HG03521 (cell line): Measurements from ENCODE around the gene CAMTA1.

Source experiments
- ATAC-seq: cut with Tn5 transposase; IDR thresholded peaks from one replicate; pipeline ENCODE4 v1.9.1; 2021; ENCODE audit warnings: mild to moderate bottlenecking, moderate library complexity; ENCODE audit not compliant: unreplicated experiment

Gene CAMTA1

DNA sequence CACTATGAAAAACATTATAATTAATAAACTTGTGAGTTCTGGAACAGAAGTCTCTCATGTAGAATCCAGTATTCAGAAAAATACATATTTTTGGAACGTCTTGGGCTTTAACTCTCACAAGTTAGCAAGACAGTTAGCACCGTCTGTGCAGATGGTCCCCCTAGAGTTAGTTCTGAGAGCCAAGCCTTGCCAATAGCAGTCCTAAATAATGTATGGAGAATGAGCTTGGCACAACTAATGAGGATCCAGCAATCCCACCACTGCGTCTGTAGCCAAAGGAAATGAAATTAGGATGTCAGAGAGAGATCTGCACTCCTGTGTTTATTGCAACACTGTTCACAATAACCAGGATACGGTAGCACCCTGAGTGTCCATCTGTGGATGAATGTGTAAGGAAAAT is 931.3 kb downstream of the CAMTA1 start:
- no peak for ATAC-seq

DNA sequence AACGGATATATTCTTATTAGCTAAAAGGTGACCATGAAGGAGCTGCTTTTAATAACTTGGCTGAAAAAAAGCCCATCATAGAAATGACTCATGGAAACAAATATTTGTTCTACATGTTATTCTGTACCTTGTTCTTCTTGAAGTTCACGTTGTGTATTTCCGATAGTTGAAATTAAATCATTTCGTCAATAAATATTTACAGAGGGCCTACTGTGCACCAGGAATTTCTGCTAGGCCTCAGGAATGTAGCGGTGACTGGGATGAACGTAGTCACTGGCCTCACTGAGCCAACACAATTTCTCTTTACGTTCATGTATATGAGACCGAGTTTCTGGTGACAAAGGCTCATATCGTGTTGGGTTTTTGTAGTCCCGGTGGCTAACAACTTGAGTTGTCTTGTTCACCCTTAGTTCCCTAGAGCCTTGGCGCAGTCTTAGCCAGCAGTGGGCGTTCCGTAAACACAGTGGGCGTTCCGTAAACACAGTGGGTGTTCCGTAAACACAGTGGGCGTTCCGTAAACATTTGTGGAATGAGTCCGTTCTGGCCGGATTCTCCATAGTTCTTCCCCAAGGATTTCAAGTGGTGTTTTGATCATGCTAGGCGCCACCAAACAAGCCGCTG is 932.6 kb downstream of the CAMTA1 start:
- no peak for ATAC-seq

DNA sequence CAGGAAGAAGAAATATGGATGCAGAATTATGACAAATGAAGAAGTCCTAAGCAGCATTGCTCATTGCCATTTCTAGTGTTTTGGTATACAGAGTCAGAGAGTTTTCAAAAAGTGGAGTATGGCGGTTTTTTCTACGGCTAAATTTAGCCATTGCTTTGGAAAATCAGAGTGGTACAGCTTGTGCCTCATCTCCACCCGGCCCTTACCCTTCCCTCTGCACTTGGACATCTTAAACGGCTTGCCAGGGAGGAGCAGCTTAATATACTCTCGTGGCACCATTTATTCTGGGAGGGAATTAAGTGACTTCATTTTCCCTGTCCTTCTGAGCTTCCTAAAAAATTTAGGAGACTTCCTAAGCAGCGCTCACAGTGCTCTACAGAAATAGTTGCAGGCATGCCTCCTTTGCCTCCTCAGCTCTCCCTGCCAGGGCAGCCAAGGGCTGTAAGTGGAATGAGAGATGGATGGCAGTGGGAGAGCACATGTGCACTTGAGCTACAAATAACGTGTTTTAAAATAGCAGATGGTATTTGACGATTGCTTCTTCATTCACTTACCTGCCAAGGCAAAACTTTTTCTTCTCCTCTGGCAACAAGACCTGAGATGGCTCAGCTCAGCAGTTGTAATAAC is 934.3 kb downstream of the CAMTA1 start:
- ATAC-seq = no peak

DNA sequence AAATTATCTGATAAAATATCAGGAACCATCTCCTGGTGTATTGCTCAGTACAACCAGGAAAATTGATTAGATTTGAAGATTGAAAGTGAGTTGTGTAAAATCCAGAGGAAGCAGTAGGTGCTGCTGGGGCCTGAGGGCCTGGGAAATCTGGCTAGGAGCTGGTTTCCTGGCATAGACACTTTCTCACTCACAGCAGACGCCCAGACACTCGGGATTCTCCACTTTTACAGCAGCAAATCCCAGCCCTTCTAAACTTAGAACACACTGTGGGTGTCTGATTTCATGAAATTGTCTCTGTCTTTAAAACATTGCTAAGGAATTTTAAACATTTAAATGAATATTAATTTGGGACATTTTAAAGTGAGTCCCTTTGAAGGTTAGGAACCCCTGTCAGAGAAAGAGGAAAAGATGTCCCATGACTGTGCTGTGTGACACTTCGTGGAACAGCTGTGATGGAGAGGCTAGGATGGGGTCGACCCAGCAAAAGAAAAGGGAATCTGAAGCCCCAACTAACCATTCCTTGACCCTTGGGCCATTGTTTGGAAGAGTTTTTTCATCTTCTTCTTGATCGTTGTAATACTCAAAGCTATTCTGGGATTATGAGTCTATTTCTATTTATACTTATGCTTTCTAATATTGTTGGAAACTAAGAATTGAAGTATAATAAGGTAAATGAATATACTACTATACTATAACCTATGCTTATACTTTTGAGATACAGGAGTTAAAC is 936.9 kb downstream of the CAMTA1 start:
- ATAC-seq = no peak

DNA sequence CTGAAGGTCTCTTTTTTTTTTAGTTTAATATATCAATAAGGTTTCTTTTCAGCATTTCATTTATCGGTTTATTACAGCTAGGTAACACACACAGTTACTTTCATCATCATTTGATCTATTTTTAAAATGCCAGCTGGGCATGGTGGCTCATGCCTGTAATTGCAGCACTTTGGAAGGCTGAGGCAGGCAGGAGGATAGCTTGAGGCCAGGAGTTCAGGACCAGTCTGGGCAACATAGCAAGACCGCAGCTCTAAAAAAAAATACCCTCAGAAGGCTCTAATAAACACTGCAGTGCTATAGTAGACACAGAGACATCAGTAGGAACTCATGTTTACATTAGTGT is 937.4 kb downstream of the CAMTA1 start:
- ATAC-seq = no peak

DNA sequence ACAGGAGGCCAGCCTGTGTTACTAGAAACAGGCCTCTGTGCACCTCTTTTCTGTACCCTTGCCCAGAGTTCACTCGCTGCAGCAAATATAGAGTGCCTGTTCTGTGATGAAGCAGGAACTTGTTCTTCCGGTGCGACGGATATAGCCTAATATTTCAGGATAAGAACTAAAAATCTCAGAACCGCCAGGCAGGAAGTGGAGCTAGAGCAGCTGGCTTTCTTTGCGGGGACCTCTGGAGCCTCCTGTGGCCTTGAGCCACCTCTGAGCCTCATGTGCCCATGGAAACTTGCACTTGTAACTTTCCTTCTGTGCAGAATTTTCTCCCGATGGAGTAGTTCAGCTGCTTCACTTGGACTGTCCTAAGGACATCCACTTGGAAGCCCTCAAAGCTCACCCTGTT is 941.4 kb downstream of the CAMTA1 start:
- ATAC-seq = no peak

DNA sequence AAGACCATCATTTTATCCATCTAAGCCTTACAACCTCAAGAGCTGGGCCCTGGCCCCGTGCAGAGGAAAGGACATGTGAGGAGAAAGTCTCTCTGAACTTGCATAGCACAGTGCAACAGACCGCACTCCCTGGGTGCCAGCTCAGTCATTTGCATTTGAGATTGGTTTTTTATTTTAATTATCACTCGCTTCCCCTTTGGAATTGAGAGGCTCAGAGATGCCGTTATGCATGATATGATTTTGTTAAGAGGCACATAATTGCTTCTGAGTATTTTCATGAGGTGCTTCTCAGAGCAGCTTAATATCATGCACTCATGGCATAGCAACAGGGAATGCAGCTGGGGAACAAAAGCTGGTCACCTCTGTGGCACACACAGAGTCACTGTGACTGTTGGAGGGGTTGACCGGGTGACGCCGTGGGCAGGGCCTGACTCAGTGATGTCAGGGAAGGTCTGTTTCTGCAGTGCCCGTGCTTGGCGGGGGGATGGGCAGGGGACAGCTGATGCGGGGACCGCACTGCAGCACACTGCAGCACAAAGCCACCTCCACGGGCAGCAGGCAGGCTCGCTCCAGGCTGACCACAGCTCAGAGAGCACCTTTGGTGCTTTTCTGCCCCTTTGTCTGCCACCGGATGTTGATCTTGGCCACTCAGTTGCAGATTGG is 942.7 kb downstream of the CAMTA1 start:
- ATAC-seq = no peak

DNA sequence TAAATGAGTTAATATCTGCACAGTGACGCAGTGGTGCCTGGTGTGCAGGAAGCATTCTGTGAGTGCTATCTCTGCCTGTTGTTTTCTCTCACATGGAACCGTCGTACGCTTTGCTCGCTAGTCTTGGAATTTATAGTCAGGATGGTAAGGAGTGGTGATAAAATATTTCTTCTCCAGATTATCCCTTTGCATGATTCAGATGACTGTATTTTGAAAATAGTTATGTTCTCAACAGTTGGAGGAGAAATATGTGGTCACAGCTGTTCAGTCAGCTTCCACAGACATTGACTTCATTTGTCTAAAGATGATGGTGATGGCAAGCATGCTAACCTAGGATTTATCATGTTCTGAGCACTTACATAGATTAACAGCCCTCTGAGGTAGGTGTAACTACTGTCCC is 944.5 kb downstream of the CAMTA1 start:
- no peak for ATAC-seq

DNA sequence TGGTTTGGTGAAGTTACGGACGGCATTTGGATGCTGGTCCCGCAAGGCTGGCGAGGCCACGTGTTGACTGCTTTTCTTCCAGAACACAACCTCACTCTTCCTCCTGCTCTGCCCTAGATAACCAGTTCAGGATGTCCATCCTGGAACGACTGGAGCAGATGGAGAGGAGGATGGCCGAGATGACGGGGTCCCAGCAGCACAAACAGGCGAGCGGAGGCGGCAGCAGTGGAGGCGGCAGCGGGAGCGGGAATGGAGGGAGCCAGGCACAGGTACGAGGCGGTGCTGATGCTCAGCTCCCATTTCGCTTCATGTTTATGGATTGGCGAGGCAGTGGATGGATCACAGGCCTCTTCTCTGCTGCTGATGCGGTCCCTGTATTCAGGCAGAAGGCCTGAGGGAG is 947.1 kb downstream of the CAMTA1 start:
- no peak for ATAC-seq

DNA sequence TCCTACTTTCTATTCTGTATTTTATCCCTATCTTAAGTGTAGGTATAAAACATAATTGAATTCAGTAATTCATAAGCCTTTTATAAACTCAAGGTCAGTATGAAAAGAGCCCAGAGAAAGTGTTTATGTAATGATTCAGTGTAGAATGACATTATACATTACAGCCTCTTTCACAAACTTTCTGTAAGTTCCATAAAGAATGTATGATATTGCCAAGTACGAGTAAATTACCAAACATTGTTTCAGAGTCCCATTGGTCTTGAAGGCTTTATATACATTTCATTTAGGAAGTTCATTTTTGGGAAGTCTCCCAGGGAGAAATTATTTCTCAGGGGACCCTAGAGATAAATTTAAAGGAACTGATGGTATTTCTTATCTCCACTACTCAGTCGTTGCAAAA is 948.0 kb downstream of the CAMTA1 start:
- ATAC-seq = no peak

DNA sequence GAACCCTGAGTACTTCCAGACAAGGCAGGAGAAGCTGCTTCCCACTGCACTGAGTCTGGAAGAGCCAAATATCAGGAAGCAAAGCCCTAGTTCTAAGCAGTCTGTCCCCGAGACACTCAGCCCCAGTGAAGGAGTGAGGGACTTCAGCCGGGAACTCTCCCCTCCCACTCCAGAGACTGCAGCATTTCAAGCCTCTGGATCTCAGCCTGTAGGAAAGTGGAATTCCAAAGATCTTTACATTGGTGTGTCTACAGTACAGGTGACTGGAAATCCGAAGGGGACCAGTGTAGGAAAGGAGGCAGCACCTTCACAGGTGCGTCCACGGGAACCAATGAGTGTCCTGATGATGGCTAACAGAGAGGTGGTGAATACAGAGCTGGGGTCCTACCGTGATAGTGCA is 952.8 kb downstream of the CAMTA1 start:
- ATAC-seq = no peak

DNA sequence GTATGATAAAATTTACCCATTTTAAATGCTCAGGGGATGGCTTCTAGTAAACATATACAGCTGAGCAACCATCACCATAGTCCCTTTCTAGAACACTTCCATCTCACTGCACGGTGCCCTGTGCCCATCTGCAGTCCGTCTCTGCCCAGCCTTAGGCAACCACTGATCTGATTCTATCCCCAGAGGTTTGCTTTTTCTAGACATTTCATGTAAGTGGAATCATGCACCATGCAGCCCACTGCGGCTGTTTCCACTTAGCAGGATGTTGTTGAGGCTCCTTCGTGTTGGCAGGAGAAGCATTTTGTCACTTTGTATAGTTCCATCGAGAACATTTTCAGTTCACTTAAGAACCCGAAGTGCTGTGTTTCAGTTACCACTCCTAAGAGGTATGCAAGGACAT is 958.1 kb downstream of the CAMTA1 start:
- ATAC-seq = no peak

DNA sequence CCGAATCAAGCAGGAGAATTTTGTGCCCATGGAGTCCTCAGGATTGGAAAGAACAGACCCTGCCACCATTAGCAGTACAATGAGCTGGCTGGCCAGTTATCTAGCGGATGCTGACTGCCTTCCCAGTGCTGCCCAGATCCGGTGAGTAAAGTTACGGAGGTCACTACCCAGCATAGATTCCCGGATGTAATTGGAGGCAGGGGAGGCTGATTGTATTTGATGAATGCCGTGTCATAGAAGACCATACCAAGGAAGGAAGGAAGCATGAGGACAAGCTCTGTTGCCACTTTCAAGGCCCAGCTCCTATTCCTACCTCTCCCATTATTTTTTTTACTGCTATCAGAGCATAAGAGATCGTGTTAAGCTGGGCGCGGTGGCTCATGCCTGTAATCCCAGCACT is 959.6 kb downstream of the CAMTA1 start:
- ATAC-seq = no peak

DNA sequence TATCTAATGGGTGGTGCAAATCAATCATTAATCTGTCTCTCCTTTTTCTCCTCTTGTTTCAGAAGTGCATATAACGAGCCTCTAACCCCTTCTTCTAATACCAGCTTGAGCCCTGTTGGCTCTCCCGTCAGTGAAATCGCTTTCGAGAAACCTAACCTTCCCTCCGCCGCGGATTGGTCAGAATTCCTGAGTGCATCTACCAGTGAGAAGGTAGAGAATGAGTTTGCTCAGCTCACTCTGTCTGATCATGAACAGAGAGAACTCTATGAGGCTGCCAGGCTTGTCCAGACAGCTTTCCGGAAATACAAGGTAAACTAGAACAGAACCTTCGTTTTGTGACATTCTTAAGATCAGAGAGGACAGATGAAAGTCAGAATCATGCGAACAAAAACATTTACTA is 960.5 kb downstream of the CAMTA1 start:
- ATAC-seq = no peak

DNA sequence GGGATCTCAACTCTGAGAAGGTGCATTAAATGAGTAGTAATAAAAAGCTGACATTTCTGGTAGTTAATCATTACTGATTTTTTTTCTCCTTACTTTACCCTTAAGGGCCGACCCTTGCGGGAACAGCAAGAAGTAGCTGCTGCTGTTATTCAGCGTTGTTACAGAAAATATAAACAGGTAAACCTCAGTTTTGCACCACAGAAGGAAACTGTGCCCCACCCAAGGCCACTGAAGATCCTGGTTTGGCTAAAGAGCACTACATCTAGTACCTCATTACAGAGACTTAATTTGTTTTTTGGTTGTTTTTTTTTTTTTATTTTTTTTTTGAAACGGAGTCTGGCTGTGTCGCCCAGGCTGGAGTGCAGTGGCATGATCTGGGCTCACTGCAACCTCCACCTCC is 962.4 kb downstream of the CAMTA1 start:
- ATAC-seq = no peak

DNA sequence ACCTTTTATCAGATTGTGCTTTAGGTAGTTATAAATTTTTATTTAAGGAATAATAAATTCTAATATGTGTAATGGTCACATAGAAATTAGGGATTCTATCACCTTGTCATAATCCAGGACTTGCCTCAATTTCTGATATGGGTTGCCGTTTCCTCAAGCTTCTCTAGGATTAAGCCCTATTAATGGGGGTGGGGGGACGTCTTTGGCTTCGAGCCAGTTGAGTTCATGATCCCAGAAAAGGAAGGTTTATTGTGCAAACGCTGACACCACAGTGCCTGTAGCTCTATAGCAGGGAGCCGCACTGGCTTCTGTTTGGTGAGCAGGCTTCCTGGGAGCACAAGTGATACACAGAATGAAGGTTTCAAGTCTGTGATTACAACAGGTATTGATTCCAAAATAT is 963.9 kb downstream of the CAMTA1 start:
- no peak for ATAC-seq

DNA sequence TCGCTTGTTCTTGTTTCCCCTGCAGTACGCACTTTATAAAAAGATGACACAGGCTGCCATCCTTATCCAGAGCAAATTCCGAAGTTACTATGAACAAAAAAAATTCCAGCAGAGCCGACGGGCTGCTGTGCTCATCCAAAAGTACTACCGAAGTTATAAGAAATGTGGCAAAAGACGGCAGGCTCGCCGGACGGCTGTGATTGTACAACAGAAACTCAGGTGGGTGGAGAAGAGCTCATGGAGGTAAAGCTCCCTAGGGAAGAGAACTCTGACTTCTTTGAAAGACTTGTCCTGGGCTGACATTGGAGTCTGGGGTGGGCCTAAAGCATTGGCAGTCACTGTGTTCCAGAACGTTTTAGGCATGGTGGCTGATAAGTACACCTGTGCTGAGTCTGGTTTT is 965.9 kb downstream of the CAMTA1 start:
- ATAC-seq = no peak

DNA sequence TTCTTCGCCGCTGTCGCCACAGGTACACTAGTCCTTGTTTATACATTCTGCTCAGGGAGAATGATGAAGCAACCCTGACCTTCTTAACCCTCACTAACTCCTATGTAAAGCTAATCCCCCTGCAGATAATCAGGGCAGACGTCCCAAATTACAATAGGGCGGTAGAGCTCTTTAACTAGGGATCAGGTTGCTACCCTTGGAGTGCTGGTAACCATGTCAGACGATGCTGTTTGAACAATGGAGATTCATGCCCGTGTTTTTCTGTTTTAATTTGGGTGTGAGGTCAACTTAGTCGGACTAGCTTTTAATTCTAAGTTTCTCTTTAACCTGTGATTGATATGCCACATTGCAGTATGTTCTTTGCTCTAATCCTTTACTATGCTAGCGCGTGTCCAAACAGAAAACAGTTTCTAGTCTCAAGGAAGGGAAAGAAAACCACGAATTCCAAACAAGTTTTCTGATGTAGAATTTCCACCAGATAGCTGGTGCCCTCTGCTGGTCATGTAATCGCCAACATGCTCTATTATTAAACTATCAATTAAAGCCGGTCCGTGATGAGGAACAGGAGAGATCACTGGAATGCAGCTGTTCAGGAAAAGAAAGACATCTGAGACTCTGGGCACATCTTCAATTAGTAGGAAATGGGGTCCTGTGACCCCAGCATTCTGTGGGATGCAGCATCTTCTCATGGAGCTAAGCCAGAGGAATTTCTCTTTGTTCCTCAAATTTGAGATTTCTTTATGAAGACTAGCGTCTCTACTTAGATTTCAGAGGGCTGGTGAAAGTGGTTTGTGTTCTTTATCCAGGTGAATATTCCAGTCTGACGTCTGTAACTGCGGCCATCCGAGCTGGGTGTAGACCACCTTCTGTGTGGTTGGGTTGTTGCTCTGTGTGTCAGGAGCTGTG is 967.5 kb downstream of the CAMTA1 start:
- ATAC-seq = no peak

DNA sequence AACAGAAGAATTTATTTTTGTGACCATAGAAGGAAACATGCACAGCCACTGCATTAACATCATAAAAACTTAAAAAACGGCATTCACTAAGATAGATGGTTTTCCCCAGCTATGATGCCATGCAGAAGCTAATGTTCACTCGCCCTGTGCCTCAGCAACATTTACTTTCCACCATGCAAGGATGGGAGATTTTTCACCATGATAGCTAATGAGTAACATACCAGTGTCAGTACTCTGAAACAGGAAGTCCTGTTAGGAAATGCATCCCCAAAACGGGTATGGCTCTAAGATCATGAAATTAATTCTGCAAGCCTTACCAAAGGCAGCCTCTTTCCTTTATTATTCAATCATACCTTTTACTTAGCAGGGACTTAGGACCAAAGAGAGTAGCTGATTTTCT is 968.4 kb downstream of the CAMTA1 start:
- ATAC-seq = no peak

DNA sequence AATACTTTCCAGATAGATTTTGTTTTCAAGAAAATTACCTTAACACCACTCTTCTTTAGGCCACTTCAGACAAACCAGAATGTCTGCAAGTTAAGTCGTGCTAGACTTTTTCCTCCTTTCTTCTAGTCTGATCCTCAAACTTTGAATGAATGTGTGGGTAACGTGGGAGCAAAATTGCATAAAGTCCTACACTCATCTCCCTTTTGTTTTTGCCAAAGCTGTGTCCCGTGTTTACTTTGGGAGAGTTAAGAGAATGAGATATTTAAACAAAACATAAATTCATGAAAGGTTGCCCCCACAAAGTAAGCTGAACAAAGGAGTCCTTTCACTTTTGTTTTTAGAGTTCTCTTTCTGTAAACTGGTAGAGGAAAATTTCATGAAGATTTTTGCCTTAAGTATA is 969.0 kb downstream of the CAMTA1 start:
- ATAC-seq = no peak

DNA sequence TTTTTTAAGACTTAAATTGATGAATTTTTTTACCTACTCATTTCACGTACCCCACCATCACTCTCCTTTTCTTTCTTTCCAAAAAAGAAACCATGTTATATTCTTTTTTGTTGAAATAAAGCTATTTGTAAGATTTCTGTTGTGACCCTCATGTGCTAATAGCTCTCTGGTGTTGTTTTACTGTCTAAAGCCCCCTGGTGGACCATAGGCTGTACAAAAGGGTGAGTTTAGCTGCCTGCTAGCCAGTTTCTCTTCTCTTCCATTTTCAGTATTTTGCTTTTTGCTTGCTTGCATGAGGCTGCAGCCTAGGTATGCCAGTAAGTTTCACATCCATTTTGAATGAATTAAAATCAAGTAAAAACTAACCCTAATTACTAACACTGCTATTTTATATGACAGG is 970.2 kb downstream of the CAMTA1 start:
- ATAC-seq = no peak
